Measurements from ENCODE around the gene CCDC24. TPM values are rescaled to one million over a fixed set of nuclear protein-coding genes. Genes with fewer than 3 reads are reported as not detected.

The CCDC24 gene
- total and polyA plus RNA-seq, 2 donors (not counting 1 experiment from before 2014, with no cell fraction given) = 0.94 to 3.5 TPM

- Histone ChIP-seq H4K20me1 (ENCODE audit: control insufficient read depth, extremely low read depth, insufficient read depth, low read length) (no peaks in the 10 kb centered on the region), H3K27ac (ENCODE audit: insufficient read depth, low read length) (no peak overlapping the region), H3K4me2 (ENCODE audit: extremely low read depth, insufficient read depth, low read length) (no peak overlapping the region), H3K27me3 (ENCODE audit: control insufficient read depth, insufficient read depth, low read length) (no peaks in the 10 kb centered on the region), H3K4me1 (ENCODE audit: control insufficient read depth, extremely low read depth, insufficient read depth, low read length) (no peaks in the 10 kb centered on the region), H3K4me3 (replicated peaks in 1 of 4; ENCODE audit: control extremely low read depth in 1 of 4, insufficient read depth in 1 of 4, low read depth in 3 of 4, low read length in 4 of 4) (no peak overlapping the region), H2AFZ (ENCODE audit: low read length) (no peak overlapping the region), H3K36me3 (ENCODE audit: control insufficient read depth, insufficient read depth, low read length) (no peaks in the 10 kb centered on the region), H3K9ac (ENCODE audit: insufficient read depth, low read length) (no peak overlapping the region), H3K9me3 (ENCODE audit: control insufficient read depth, insufficient read depth, low read depth, low read length) (no peaks in the 10 kb centered on the region), H3K79me2 (ENCODE audit: control insufficient read depth, insufficient read depth, low read length) (no peaks in the 10 kb centered on the region)
- DNase-seq (ENCODE audit: low read depth in 2 of 2) = no peak
- TF ChIP-seq, protein P1, sequence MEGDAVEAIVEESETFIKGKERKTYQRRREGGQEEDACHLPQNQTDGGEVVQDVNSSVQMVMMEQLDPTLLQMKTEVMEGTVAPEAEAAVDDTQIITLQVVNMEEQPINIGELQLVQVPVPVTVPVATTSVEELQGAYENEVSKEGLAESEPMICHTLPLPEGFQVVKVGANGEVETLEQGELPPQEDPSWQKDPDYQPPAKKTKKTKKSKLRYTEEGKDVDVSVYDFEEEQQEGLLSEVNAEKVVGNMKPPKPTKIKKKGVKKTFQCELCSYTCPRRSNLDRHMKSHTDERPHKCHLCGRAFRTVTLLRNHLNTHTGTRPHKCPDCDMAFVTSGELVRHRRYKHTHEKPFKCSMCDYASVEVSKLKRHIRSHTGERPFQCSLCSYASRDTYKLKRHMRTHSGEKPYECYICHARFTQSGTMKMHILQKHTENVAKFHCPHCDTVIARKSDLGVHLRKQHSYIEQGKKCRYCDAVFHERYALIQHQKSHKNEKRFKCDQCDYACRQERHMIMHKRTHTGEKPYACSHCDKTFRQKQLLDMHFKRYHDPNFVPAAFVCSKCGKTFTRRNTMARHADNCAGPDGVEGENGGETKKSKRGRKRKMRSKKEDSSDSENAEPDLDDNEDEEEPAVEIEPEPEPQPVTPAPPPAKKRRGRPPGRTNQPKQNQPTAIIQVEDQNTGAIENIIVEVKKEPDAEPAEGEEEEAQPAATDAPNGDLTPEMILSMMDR (conservative IDR thresholded peaks at IDR 0.05 in 1 of 2, IDR thresholded peaks at IDR 0.05 in 1 of 2; ENCODE audit: low read depth in 1 of 2, low read length in 2 of 2) = no peak
- TF ChIP-seq EZH2 (IDR thresholded peaks at IDR 0.05; ENCODE audit: low read length, missing control alignments) = no peak
Observed at GRCh38 chr1:44024031-44024902, 32.9 kb downstream of the CCDC24 start.

- H3K4me1 ChIP-seq (ENCODE audit: control insufficient read depth, extremely low read depth, insufficient read depth, low read length) = peaks cover 2% of the 10 kb centered on the region
- no peaks in the 10 kb centered on the region for H3K9me3 ChIP-seq (ENCODE audit: control insufficient read depth, insufficient read depth, low read depth, low read length)
- H3K27me3 ChIP-seq (ENCODE audit: control insufficient read depth, insufficient read depth, low read length) = no peaks in the 10 kb centered on the region
- no peak overlapping the region for H2AFZ ChIP-seq (ENCODE audit: low read length)
- H3K9ac ChIP-seq (ENCODE audit: insufficient read depth, low read length) = no peak overlapping the region
- H3K27ac ChIP-seq (ENCODE audit: insufficient read depth, low read length) = no peak overlapping the region
- H3K79me2 ChIP-seq (ENCODE audit: control insufficient read depth, insufficient read depth, low read length) = no peaks in the 10 kb centered on the region
- DNase-seq (ENCODE audit: low read depth in 2 of 2) = no peak
- TF ChIP-seq, protein P1 (conservative IDR thresholded peaks at IDR 0.05 in 1 of 2, IDR thresholded peaks at IDR 0.05 in 1 of 2; ENCODE audit: low read depth in 1 of 2, low read length in 2 of 2) = no peak
- TF ChIP-seq EZH2 (IDR thresholded peaks at IDR 0.05; ENCODE audit: low read length, missing control alignments) = no peak
- H3K36me3 ChIP-seq (ENCODE audit: control insufficient read depth, insufficient read depth, low read length) = no peaks in the 10 kb centered on the region
- no peaks in the 10 kb centered on the region for H4K20me1 ChIP-seq (ENCODE audit: control insufficient read depth, extremely low read depth, insufficient read depth, low read length)
- H3K4me2 ChIP-seq (ENCODE audit: extremely low read depth, insufficient read depth, low read length) = no peak overlapping the region
- H3K4me3 ChIP-seq (replicated peaks in 1 of 4; ENCODE audit: control extremely low read depth in 1 of 4, insufficient read depth in 1 of 4, low read depth in 3 of 4, low read length in 4 of 4) = no peak overlapping the region
Observed at GRCh38 chr1:44024903-44025525, 33.6 kb downstream of the CCDC24 start.

DNA sequence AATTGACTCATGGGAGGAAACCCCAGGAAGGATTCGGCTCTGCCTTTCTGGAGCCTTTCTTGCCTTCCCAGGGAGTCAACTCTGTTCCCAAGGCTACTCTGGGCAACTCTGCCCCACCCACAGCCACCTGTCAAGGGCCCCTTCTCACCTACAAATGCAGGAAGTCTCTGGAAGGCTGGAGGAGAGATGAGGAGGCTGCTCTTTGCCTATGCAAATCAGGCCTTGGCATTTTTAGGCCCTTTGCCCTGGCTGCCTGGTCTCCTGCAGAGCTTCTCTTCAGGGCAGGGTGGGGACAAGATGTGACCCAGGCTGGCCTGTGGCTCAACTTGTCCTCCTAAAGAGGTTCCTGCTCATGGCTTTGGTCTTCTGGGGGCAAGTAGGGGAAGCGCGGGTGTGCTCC, 34.4 kb downstream of the CCDC24 start:
- H3K4me1 ChIP-seq (ENCODE audit: control insufficient read depth, extremely low read depth, insufficient read depth, low read length) = peaks cover 2% of the 10 kb centered on the region
- no peaks in the 10 kb centered on the region for H4K20me1 ChIP-seq (ENCODE audit: control insufficient read depth, extremely low read depth, insufficient read depth, low read length)
- no peak overlapping the region for H3K27ac ChIP-seq (ENCODE audit: insufficient read depth, low read length)
- no peak for DNase-seq (ENCODE audit: low read depth in 2 of 2)
- no peaks in the 10 kb centered on the region for H3K79me2 ChIP-seq (ENCODE audit: control insufficient read depth, insufficient read depth, low read length)
- no peak overlapping the region for H2AFZ ChIP-seq (ENCODE audit: low read length)
- H3K27me3 ChIP-seq (ENCODE audit: control insufficient read depth, insufficient read depth, low read length) = no peaks in the 10 kb centered on the region
- no peaks in the 10 kb centered on the region for H3K36me3 ChIP-seq (ENCODE audit: control insufficient read depth, insufficient read depth, low read length)
- TF ChIP-seq, protein P1 (conservative IDR thresholded peaks at IDR 0.05 in 1 of 2, IDR thresholded peaks at IDR 0.05 in 1 of 2; ENCODE audit: low read depth in 1 of 2, low read length in 2 of 2) = no peak
- no peak for TF ChIP-seq EZH2 (IDR thresholded peaks at IDR 0.05; ENCODE audit: low read length, missing control alignments)
- no peak overlapping the region for H3K4me2 ChIP-seq (ENCODE audit: extremely low read depth, insufficient read depth, low read length)
- no peaks in the 10 kb centered on the region for H3K9me3 ChIP-seq (ENCODE audit: control insufficient read depth, insufficient read depth, low read depth, low read length)
- no peak overlapping the region for H3K9ac ChIP-seq (ENCODE audit: insufficient read depth, low read length)
- H3K4me3 ChIP-seq (replicated peaks in 1 of 4; ENCODE audit: control extremely low read depth in 1 of 4, insufficient read depth in 1 of 4, low read depth in 3 of 4, low read length in 4 of 4) = no peak overlapping the region
